Activated CD4-positive, CD25-positive, alpha-beta regulatory T cell treated with anti-CD3 and anti-CD28 coated beads, Interleukin-2, amount 50 U/mL, for 72 hours (primary cell): ENCODE measurements around the gene LGR5.
"Not testable (repeated sequence)": the region's sequence is repeated elsewhere in the genome, so short reads cannot be mapped to it uniquely, and the experiment has no call there.

ENCODE experiments used
- DNase-seq: peaks from one replicate; pipeline ENCODE4 v3.0.0; 2021

The LGR5 gene

GRCh38 chr12:71555789-71556188, 116.2 kb downstream of the LGR5 start:
- DNase-seq, result not testable (repeated sequence)

DNA sequence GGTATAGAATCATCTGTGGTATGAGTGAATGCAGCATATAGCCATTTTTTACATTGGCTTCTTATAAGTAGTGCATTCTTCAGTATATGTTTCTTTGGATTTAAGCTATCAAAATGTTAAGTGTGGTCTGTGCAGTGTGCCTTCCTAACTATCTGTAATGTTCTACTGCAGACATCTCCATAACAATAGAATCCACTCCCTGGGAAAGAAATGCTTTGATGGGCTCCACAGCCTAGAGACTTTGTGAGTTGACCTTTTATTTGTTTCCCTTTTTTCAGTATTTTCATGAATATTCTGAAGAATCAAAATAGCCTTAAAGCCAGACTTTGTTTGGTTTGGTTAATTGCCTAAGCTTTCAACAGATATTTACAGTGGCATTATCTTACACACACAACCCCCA, 116.8 kb downstream of the LGR5 start:
- no peak for DNase-seq

DNA sequence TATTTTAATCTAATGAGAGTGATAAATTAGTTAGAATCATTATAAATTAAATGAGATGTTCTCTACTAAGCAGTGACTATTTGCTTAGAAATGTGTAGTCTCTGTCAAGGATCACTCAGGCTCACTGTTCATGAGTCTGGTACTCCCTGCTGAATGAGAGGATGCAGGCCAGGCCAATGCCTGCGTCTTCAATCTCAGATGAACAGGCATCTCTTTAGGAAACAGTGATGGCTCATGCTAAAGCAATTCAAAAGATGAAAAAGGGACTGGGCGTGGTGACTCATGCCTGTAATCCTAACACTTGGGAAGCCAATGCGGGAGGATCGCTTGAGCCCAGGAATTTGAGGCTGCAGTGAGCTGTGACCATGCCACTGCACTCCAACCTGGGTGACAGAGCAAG, 117.3 kb downstream of the LGR5 start:
- no peak for DNase-seq

DNA sequence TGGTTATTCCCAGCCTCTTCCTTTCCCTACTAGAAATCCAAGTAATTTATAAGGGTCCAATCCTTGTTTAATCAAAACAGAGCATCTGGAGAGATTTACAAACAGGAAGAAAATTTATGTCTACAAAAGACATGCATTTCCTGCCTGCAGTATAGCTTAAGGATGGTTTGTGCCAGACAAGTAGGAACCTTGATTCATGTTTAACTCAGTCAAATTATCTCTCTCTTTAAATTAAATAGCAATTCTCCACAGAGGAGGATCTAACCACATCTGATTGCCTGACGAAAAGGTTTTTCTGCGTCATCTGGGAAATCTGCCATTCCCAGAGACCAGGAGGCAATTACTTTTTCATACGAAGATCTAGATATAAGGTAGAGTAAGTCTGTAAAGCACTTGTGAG, 118.8 kb downstream of the LGR5 start:
- no peak for DNase-seq

DNA sequence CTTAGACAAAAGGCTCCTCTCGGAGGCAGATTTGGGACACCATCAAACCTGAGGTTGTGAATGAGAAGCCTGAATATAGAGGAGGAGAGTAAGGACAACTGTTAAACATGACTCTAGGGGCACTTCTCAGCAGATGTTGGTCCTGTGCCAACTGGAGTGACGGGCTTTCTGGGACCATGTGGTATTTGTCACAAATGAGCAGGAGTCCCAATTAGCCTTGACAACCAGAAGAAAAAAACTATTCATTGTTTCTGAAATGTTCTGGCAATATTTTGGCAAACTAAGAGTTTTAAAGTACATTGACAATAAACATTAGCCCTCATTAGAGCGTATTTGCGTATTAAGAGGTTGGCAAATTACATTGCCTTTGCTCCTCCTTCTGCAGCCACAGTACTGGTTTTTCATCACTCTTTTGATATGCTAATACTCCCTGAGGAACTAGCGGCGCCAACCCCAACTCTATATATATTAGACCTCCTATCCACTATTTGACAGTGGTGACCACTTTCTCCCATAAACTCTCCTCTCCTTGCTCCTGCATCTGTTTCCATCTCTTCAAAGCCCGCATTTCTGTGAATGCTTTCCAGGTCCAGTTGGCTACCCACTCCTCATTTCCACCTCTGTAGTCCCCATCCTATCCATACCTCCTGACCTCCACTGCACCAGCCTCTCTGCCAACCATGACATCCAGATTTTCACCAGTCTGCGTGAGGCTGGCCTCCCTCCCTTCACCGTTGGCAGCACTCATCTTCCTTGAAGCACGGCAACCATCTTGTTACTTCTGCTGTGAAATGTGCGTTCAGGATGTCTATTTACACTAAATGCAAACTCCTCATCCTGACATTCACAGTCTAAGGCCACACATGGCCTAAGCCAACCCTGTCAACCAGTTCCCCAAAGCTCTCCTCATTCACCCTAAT, 123.3 kb downstream of the LGR5 start:
- no peak for DNase-seq

DNA sequence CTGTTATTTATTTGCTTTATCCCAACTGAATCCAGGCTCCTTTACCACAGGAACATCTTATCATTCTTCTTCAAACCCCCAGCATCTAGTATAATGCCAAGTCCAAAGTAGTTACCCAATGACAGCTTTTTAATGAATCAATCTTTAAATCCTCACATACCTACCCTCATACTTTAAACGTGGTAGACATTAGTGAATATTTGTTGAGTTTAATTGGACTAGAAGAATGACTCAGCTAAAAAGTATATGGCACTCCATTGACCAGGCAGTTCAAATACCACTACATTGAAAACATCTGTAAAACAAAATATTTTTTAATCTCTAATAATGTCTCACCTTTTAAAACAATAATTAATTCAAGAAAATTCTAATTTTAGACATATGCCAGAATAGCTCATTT, 125.9 kb downstream of the LGR5 start:
- no peak for DNase-seq

GRCh38 chr12:71566655-71567054, 127.1 kb downstream of the LGR5 start:
- DNase-seq, result no peak

GRCh38 chr12:71567537-71567936, 127.9 kb downstream of the LGR5 start:
- no peak for DNase-seq

- DNase-seq, result not testable (repeated sequence)
Observed at GRCh38 chr12:71569885-71570284, 130.3 kb downstream of the LGR5 start.

- DNase-seq, result no peak
Observed at GRCh38 chr12:71576496-71576895, 136.9 kb downstream of the LGR5 start.

GRCh38 chr12:71578694-71579258, 139.2 kb downstream of the LGR5 start:
- DNase-seq, result no peak

GRCh38 chr12:71581206-71581605, 141.6 kb downstream of the LGR5 start:
- DNase-seq, result no peak

- no peak for DNase-seq
Observed at GRCh38 chr12:71582925-71583324, 143.3 kb downstream of the LGR5 start.

- no peak for DNase-seq
Observed at GRCh38 chr12:71584356-71584755, 144.8 kb downstream of the LGR5 start.

- DNase-seq, result no peak
Observed at GRCh38 chr12:71585218-71585617, 145.6 kb downstream of the LGR5 start.

DNA sequence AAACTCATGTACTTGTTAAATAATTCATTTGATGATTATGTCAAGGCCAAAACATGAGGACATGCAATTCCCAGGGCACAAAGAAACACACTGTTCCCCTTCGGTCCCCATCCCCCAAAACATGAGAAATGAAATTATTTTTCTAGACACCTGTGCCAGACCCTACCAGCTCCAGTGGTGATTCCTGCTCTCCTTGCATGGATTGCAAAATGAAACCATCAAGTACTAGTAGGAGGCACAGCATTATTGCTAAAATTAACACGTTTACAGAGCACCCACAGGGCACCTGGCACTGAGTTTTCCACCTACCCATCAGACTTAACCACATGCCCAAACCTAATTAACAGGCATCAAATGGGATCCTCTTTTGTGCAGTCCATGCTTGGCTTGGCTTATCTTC, 147.4 kb downstream of the LGR5 start:
- DNase-seq, result no peak

DNA sequence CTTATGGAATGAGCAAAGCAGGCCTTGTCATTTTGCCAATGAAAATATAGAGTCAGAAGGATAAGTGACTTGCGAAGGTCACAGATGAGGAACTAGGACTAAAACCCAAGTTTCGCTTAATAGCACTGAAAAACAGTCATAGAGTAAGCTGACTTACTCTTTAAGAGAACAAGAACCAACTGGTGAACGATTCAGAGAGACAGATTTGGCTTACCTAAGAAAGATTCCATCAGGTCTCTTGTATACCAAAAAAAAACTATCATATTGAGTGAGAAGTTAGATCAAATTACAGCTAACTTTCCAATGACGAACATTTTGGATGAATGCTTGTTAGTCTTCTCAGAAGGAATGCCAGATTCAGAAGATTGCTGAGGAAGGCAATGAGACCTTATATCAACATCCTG, 149.9 kb downstream of the LGR5 start:
- no peak for DNase-seq

DNA sequence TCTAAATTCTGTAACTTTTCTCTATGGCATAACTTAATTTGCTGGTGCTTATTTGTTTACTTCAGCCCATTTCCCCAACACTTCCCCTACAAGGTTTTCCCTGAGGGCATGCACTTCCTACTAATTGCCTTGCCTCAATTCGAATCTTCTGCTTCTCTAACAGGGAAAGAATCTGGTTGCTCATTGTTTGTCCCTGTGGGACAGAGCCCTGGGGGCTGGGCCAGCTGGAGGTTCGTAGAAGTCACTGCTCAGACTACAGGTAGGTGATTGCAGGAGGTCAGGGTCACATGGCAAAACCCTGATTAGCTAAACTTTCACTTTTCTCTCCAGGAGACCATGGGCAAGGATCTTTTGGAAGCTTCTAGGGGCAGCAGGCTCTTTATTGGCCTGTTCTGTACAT, 152.0 kb downstream of the LGR5 start:
- DNase-seq, result no peak

GRCh38 chr12:71592841-71593240, 153.2 kb downstream of the LGR5 start:
- no peak for DNase-seq

DNA sequence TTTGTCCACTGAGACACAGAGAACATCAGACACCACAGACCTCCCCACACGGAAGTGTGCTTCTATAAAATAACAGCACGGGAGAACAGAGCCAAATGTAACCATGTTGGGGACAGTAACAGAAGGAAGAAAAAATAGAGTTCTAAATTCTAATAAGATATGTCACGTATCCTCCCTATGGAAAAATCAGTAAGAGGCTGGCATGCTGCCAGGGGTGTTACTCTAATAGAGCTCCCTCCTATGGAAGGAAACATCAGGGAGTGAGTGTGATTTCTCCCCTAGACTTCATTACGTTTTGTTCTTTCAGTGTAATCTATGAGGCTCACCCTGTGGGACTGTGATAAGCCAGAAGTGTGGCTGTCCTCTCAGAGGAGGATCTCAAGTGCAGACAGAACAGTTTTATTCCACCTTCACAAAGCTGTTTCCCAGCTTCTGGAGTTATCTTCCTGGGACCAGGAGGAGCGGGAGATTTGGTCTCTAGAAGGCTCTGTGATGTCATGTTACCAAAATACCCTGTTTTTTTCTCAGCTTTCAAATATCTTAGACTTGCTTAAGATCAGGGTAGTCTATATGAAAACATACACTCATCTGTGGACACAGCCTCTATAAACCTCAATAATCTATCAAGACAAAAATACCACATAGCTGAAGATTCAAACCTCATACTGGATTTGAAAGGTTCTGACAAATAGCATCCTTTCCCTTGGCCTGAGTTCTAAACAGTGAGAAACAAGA, 154.8 kb downstream of the LGR5 start:
- no peak for DNase-seq

DNA sequence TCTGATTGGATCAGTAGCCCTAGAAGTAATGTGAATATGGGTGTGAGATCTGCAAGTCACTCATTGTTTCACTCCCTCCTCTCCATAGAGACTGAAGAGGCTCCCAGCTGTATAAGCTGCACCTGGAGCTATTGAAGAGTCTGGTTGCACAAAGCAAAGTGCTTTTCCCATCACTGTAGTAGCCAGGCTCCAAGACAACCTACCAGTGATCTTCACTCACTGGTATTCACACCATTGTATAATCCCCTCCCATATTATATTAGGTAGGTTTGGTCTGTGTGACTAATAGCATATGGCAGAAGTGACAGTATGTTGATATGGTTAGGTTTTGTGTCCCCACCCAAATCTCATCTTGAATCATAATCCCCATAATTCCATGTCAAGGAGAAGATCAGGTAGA, 159.6 kb downstream of the LGR5 start:
- no peak for DNase-seq

GRCh38 chr12:71601546-71601945, 161.9 kb downstream of the LGR5 start:
- DNase-seq, result no peak

DNA sequence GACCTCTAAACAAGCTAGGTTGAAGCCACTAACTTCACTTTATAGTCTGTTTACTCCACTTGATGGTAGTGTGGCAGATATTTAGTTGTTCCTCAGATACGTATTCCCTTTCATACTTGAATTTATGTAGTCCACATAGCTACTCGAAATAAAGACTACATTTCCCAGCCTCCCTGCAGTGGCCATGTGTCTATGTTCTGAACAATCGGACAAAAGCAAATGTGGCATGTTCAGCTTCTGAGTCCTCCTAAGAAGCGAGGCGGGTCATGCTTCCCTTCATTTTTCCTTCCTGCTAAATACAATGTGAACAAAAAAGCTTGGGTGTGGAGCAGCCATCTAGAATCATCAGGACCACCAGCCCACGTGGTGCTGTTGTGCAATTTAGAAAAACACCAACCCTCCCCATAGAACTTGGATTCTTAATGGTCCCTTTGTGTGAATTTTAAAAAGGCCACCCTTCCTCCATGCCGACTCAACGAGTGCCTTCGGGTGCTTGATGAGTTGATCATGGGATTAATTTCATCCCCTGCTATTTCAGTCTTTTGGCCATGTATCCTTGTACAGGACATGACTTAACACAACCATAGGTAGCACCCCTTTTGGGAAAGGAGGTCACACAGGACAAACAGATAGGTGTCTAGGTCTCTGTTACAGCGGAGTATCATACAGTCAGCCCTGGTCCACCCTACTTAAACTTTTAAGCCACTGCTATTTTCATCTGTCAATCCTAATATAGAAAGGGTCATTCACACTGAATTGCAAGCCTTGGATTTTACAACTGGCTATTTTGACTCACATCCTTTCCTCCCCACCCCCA, 163.4 kb downstream of the LGR5 start:
- no peak for DNase-seq
